CD14-positive monocyte (primary cell): ENCODE measurements around the gene CDH22. TPM values are rescaled to one million over a fixed set of nuclear protein-coding genes. Genes with fewer than 3 reads are reported as not detected.

Experiments
- DNase-seq, 3 donors: peaks; one replicate each; pipeline ENCODE4 v3.0.0-alpha.2; 2011 to 2022
- H2AFZ ChIP-seq: 2 replicates; pipeline ENCODE4 v1.6.0; 2012; ENCODE audit warnings: mild to moderate bottlenecking, low read depth, low read length, inconsistent platforms; ENCODE audit not compliant: insufficient read depth, poor library complexity, severe bottlenecking
- H3K27ac ChIP-seq, 2 donors: 1 replicate in 1 of 2; 2 replicates in 1 of 2; pipeline ENCODE4 v1.5.1; 2012 to 2013; ENCODE audit warnings: low read length in 2 of 2, control low read depth in 1 of 2, inconsistent platforms in 1 of 2, low read depth in 1 of 2, mild to moderate bottlenecking in 1 of 2
- H3K27me3 ChIP-seq, 2 donors: one replicate each; pipeline versions ENCODE4 v1.6.0 to v1.6.1; 2011 to 2013; ENCODE audit warnings: low read length in 2 of 2; ENCODE audit not compliant: control insufficient read depth in 2 of 2, insufficient read depth in 2 of 2
- H3K36me3 ChIP-seq, 2 donors: replicated peaks in 1 of 2; 1 replicate in 1 of 2; 2 replicates in 1 of 2; pipeline versions ENCODE4 v1.5.1 to v1.6.1; 2012 to 2013; ENCODE audit warnings: low read length in 2 of 2, control low read depth in 1 of 2, inconsistent platforms in 1 of 2, mild to moderate bottlenecking in 1 of 2; ENCODE audit not compliant: insufficient read depth in 2 of 2, control insufficient read depth in 1 of 2
- H3K4me1 ChIP-seq, 2 donors: 1 replicate in 1 of 2; 2 replicates in 1 of 2; pipeline versions ENCODE4 v1.5.1 to v1.6.1; 2012 to 2013; ENCODE audit warnings: low read length in 2 of 2, control low read depth in 1 of 2, inconsistent platforms in 1 of 2, mild to moderate bottlenecking in 1 of 2, moderate library complexity in 1 of 2; ENCODE audit not compliant: insufficient read depth in 2 of 2, control insufficient read depth in 1 of 2
- H3K4me2 ChIP-seq: replicated peaks from 2 replicates; pipeline ENCODE3; 2012; ENCODE audit warnings: low read length, moderate library complexity, mild to moderate bottlenecking; ENCODE audit not compliant: poor library complexity, severe bottlenecking; ENCODE audit errors: extremely low read depth
- H3K4me3 ChIP-seq, 3 experiments: fragments of 200-600 bp in 1 of 3; sonication (generic) in 1 of 3; replicated peaks in 1 of 3; 1 replicate in 2 of 3; 2 replicates in 1 of 3; pipeline ENCODE4 v1.5.1; 2011 to 2013; ENCODE audit warnings: low read length in 3 of 3, mild to moderate bottlenecking in 3 of 3, control low read depth in 2 of 3, low read depth in 2 of 3, inconsistent platforms in 1 of 3, moderate library complexity in 1 of 3
- H3K79me2 ChIP-seq: 2 replicates; pipeline ENCODE4 v1.6.0; 2012; ENCODE audit warnings: mild to moderate bottlenecking, control low read depth, inconsistent platforms, low read length, moderate library complexity; ENCODE audit not compliant: insufficient read depth
- H3K9ac ChIP-seq: 2 replicates; pipeline ENCODE4 v1.6.0; 2017; ENCODE audit warnings: low read length, mild to moderate bottlenecking; ENCODE audit not compliant: insufficient read depth, poor library complexity, severe bottlenecking
- H3K9me3 ChIP-seq, 2 donors: replicated peaks in 1 of 2; 1 replicate in 1 of 2; 2 replicates in 1 of 2; pipeline versions ENCODE4 v1.5.1 to v1.6.1; 2012 to 2013; ENCODE audit warnings: low read length in 2 of 2, control low read depth in 1 of 2; ENCODE audit not compliant: control insufficient read depth in 1 of 2, insufficient read depth in 1 of 2
- H4K20me1 ChIP-seq: 2 replicates; pipeline ENCODE4 v1.6.0; 2012; ENCODE audit warnings: mild to moderate bottlenecking, low read length, control low read depth, moderate library complexity; ENCODE audit not compliant: insufficient read depth
- H3K27ac Mint-ChIP-seq, 7 donors: one replicate each; pipeline ENCODE4 v1.8.0; 2020; ENCODE audit warnings: mild to moderate bottlenecking in 7 of 7, mixed read lengths in 7 of 7, moderate library complexity in 6 of 7, inconsistent platforms in 2 of 7
- H3K27me3 Mint-ChIP-seq, 3 donors: one replicate each; pipeline ENCODE4 v1.8.0; 2021 to 2022; ENCODE audit warnings: low read depth in 3 of 3, mild to moderate bottlenecking in 3 of 3, mixed read lengths in 3 of 3, moderate library complexity in 3 of 3, inconsistent platforms in 1 of 3
- H3K36me3 Mint-ChIP-seq, 2 donors: one replicate each; pipeline ENCODE4 v1.8.0; 2020; ENCODE audit warnings: mixed read lengths in 2 of 2, inconsistent platforms in 1 of 2, mild to moderate bottlenecking in 1 of 2
- H3K4me1 Mint-ChIP-seq: one replicate; pipeline ENCODE4 v1.8.0; 2020; ENCODE audit warnings: mild to moderate bottlenecking, mixed read lengths
- H3K4me3 Mint-ChIP-seq, 2 donors: one replicate each; pipeline ENCODE4 v1.8.0; 2020; ENCODE audit warnings: mild to moderate bottlenecking in 2 of 2, mixed read lengths in 2 of 2, moderate library complexity in 1 of 2
- H3K9me3 Mint-ChIP-seq, 7 donors: one replicate each; pipeline ENCODE4 v1.8.0; 2020 to 2022; ENCODE audit warnings: mixed read lengths in 7 of 7, mild to moderate bottlenecking in 6 of 7, moderate library complexity in 6 of 7, inconsistent platforms in 2 of 7
- CTCF ChIP-seq: fragments of 200-600 bp; IDR thresholded peaks from one replicate; pipeline ENCODE4 v1.8.0; 2022; ENCODE audit warnings: antibody characterized with exemption, mild to moderate bottlenecking
- WGBS: methylation state at CpG from one replicate; pipeline ENCODE4 v1.1.5; 2013; ENCODE audit warnings: missing lambda C conversion rate; ENCODE audit not compliant: insufficient coverage; 5-methylcytosine and 5-hydroxymethylcytosine counted together
- intact Hi-C, 2 donors: fragments of 100-400 bp; cut with micrococcal nuclease; formaldehyde crosslinking; loops; one replicate each; pipeline versions ENCODE4 v1.15.0 to v1.15.1; 2023
- polyA plus RNA-seq, 3 donors: library from polyadenylated mRNA; depleted of rRNA in 1 of 3; unstranded in 2 of 3; stranded (reverse) in 1 of 3; fragments of 300-500 nt in 2 of 3; fragments of >200 nt in 1 of 3; fragmentation: Illumina TruSeq in 2 of 3; gene quantifications; 1 replicate in 2 of 3; 2 replicates in 1 of 3; pipeline ENCODE4 v1.2.3, GENCODE V29; 2012 to 2021

The CDH22 gene
- polyA plus RNA-seq, 3 donors: not detected

GRCh38 chr20:46196990-46197389 is 111.3 kb downstream of the CDH22 start:
- no peak for TF ChIP-seq CTCF
- peaks cover 0 to 11% of the 10 kb centered on the region in 2 donors for H3K36me3 Mint-ChIP-seq
- Histone ChIP-seq H3K9me3 (no peaks in the 10 kb centered on the region), H3K27me3 (peaks cover 0 to 36% of the 10 kb centered on the region in 2 donors), H3K4me1 (peaks cover 21 to 34% of the 10 kb centered on the region in 2 donors), H3K36me3 (no peaks in the 10 kb centered on the region), H3K4me2 (no peak overlapping the region), H3K4me3 (no peak overlapping the region), H3K79me2 (no peaks in the 10 kb centered on the region), H4K20me1 (no peaks in the 10 kb centered on the region), H3K9ac (no peak overlapping the region), H2AFZ (no peak overlapping the region), H3K27ac (no peak overlapping the region)
- H3K4me3 Mint-ChIP-seq: no peak overlapping the region
- DNase-seq: no peak
- H3K27me3 Mint-ChIP-seq: peaks cover 30 to 60% (median 45%) of the 10 kb centered on the region in 3 donors
- intact Hi-C loops: no loop called here
- H3K4me1 Mint-ChIP-seq: peaks cover 27% of the 10 kb centered on the region
- H3K27ac Mint-ChIP-seq: no peak overlapping the region
- peaks cover 0 to 5% (median 2%) of the 10 kb centered on the region in 7 donors for H3K9me3 Mint-ChIP-seq
- WGBS: no CpG with 5 or more reads among the region's 3 CpGs

- Histone ChIP-seq H3K4me3 (no peak overlapping the region), H3K27ac (no peak overlapping the region), H3K79me2 (no peaks in the 10 kb centered on the region), H3K27me3 (peaks cover 0 to 26% of the 10 kb centered on the region in 2 donors), H3K36me3 (no peaks in the 10 kb centered on the region), H2AFZ (no peak overlapping the region), H4K20me1 (no peaks in the 10 kb centered on the region), H3K4me1 (peaks cover 30 to 40% of the 10 kb centered on the region in 2 donors), H3K4me2 (no peak overlapping the region), H3K9me3 (no peaks in the 10 kb centered on the region), H3K9ac (no peak overlapping the region)
- peaks cover 0 to 10% of the 10 kb centered on the region in 2 donors for H3K36me3 Mint-ChIP-seq
- peaks cover 0 to 4% (median 0%) of the 10 kb centered on the region in 7 donors for H3K9me3 Mint-ChIP-seq
- H3K27ac Mint-ChIP-seq: no peak overlapping the region
- peaks cover 28 to 48% (median 37%) of the 10 kb centered on the region in 3 donors for H3K27me3 Mint-ChIP-seq
- H3K4me1 Mint-ChIP-seq: peaks cover 36% of the 10 kb centered on the region
- no peak for TF ChIP-seq CTCF
- intact Hi-C loops: no loop called here
- 69% methylated on average over 6 of the region's 17 CpGs for WGBS
- DNase-seq: no peak
- no peak overlapping the region for H3K4me3 Mint-ChIP-seq
Observed at GRCh38 chr20:46195264-46196036, 112.8 kb downstream of the CDH22 start.
